ENCODE data around the gene SPSB2. TPM values are rescaled to one million over a fixed set of nuclear protein-coding genes. Genes with fewer than 3 reads are reported as not detected.
A peak's percentile ranks its signal among the peaks of the same experiment; 100 is the strongest.
"Not testable (repeated sequence)": the region's sequence is repeated elsewhere in the genome, so short reads cannot be mapped to it uniquely, and the experiment has no call there.

SPSB2 gene
- total and polyA plus RNA-seq, 9 donors, result 0.38 to 14.7 (median 8.3) TPM

DNA sequence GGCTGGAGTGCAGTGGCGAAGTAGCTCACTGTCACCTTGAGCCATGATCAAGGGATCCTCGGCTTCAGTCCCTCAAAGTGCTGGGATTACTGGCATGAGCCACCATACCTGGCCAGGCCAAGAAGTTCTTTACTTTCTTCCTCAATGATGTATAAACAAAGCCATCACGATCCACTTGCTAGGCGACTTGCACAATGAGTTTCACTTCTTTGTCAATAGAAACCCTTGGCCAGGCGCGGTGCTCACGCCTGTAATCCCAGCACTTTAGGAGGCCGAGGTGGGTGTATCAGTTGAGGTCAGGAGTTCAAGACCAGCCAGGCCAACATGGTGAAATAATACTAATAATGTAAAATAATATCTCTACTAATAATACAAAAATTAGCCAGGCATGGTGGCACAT, 14.4 kb upstream of the SPSB2 start:
- 81 to 88% (median 83%) methylated on average over 8 of the region's 8 CpGs for WGBS, 3 donors

GRCh38 chr12:6886206-6886999, 13.3 kb upstream of the SPSB2 start:
- not testable (repeated sequence) for DNase-seq

More for the DNA sequence above, 14.4 kb upstream of the SPSB2 start:
- Histone ChIP-seq H3K27ac (no peak overlapping the region), H3K4me1 (ENCODE audit: insufficient read depth) (peaks cover 2% of the 10 kb centered on the region), H3K4me3 (no peak overlapping the region), H3K36me3 (no peaks in the 10 kb centered on the region), H3K9me3 (no peaks in the 10 kb centered on the region), H3K27me3 (no peaks in the 10 kb centered on the region)
- intact Hi-C loops (cut with DNase I), result no loop called here
- no peak for DNase-seq
- TF ChIP-seq CTCF (IDR thresholded peaks at IDR 0.05) (no peak), POLR2A (IDR thresholded peaks at IDR 0.05) (no peak), EP300 (IDR thresholded peaks at IDR 0.05) (no peak)

GRCh38 chr12:6884539-6884938, 11.4 kb upstream of the SPSB2 start:
- H3K36me3 ChIP-seq, result no peaks in the 10 kb centered on the region
- DNase-seq, result no peak
- no peaks in the 10 kb centered on the region for H3K4me1 ChIP-seq (ENCODE audit: insufficient read depth)
- intact Hi-C loops (cut with DNase I), result no loop called here
- H3K27me3 ChIP-seq, result no peaks in the 10 kb centered on the region
- WGBS, 3 donors, result 62 to 68% (median 65%) methylated on average over 22 of the region's 22 CpGs
- TF ChIP-seq CTCF (IDR thresholded peaks at IDR 0.05) (no peak), POLR2A (IDR thresholded peaks at IDR 0.05) (no peak), EP300 (IDR thresholded peaks at IDR 0.05) (no peak)
- H3K27ac ChIP-seq, result no peak overlapping the region
- H3K9me3 ChIP-seq, result no peaks in the 10 kb centered on the region
- no peak overlapping the region for H3K4me3 ChIP-seq

More at GRCh38 chr12:6886206-6886999, 13.3 kb upstream of the SPSB2 start:
- H3K27ac ChIP-seq; H3K4me1 ChIP-seq (ENCODE audit: insufficient read depth); H3K9me3 ChIP-seq; H3K4me3 ChIP-seq; intact Hi-C loops (cut with DNase I); H3K27me3 ChIP-seq; H3K36me3 ChIP-seq: not testable (repeated sequence)
- 77 to 82% (median 80%) methylated on average over 12 of the region's 15 CpGs for WGBS, 3 donors

- Histone ChIP-seq H3K4me1 (ENCODE audit: insufficient read depth) (no peaks in the 10 kb centered on the region), H3K9me3 (no peaks in the 10 kb centered on the region), H3K36me3 (no peaks in the 10 kb centered on the region), H3K4me3 (no peak overlapping the region), H3K27ac (no peak overlapping the region), H3K27me3 (no peaks in the 10 kb centered on the region)
- intact Hi-C loops (cut with DNase I), result no loop called here
- TF ChIP-seq POLR2A (IDR thresholded peaks at IDR 0.05), result no peak
- TF ChIP-seq CTCF (IDR thresholded peaks at IDR 0.05), result no peak
- TF ChIP-seq EP300 (IDR thresholded peaks at IDR 0.05), result no peak
- no peak for DNase-seq
- 88 to 94% (median 93%) methylated on average over 11 of the region's 11 CpGs for WGBS, 3 donors
Observed at GRCh38 chr12:6883683-6884082, 10.6 kb upstream of the SPSB2 start.

DNA sequence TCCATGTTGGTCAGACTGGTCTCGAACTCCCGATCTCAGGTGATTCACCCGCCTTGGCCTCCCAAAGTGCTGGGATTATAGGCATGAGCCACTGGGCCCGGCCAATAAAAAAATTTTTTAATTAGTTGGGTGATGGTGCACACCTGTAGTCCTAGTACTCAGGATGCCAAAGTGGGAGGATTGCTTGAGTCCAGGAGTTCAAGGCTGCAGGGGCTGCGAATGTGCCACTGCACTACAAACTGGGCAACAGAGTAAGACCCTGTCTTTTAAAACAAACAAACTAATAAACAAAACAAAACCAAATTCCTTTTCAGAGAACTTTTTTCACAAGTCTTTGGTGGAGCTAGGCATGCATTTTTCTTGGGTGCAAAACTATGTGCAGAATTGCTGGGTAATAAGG, 10.1 kb upstream of the SPSB2 start:
- no peak overlapping the region for H3K27ac ChIP-seq
- 88 to 93% (median 92%) methylated on average over 5 of the region's 5 CpGs for WGBS, 3 donors
- TF ChIP-seq POLR2A (IDR thresholded peaks at IDR 0.05) (no peak), EP300 (IDR thresholded peaks at IDR 0.05) (no peak), CTCF (IDR thresholded peaks at IDR 0.05) (no peak)
- intact Hi-C loops (cut with DNase I), result no loop called here
- no peaks in the 10 kb centered on the region for H3K36me3 ChIP-seq
- no peaks in the 10 kb centered on the region for H3K27me3 ChIP-seq
- no peak for DNase-seq
- H3K4me3 ChIP-seq, result no peak overlapping the region
- no peaks in the 10 kb centered on the region for H3K9me3 ChIP-seq
- H3K4me1 ChIP-seq (ENCODE audit: insufficient read depth), result no peaks in the 10 kb centered on the region

- H3K27ac ChIP-seq; H3K4me1 ChIP-seq (ENCODE audit: insufficient read depth); H3K27me3 ChIP-seq; H3K4me3 ChIP-seq; H3K36me3 ChIP-seq; intact Hi-C loops (cut with DNase I); DNase-seq; H3K9me3 ChIP-seq: not testable (repeated sequence)
- 91 to 92% (median 91%) methylated on average over 11 of the region's 11 CpGs for WGBS, 3 donors
Observed at GRCh38 chr12:6879824-6880223, 6.7 kb upstream of the SPSB2 start.

- H3K4me1 ChIP-seq (ENCODE audit: insufficient read depth); H3K9me3 ChIP-seq; H3K36me3 ChIP-seq; DNase-seq; H3K27me3 ChIP-seq: not testable (repeated sequence)
- peak overlapping the region; percentile 64 for H3K4me3 ChIP-seq
- intact Hi-C loops (cut with DNase I), result loop anchor here in 1 of 4 donors (5.0 kb wide), 1 partner anchor 53 kb away; the partner anchor contains the start of gene ATN1
- H3K27ac ChIP-seq, result peak overlapping the region in 1 of 2 donors; percentile 77
- whole genome bisulfite sequencing, 3 donors, result 29 to 31% (median 30%) methylated on average over 9 of the region's 9 CpGs
Observed at GRCh38 chr12:6874015-6874368, 889 bp upstream of the SPSB2 start.
